PC-9 (cell line): ENCODE data around the gene TTC39A. TPM values are rescaled to one million over a fixed set of nuclear protein-coding genes. Genes with fewer than 3 reads are reported as not detected.

ENCODE experiments used
- BruUV-seq: library from RNA; stranded (reverse); fragments of 400-500 nt; replicated peaks from 2 replicates; lab custom pipeline; 2021; lab: Mats Ljungman, UMichigan
- CTCF ChIA-PET: fragments of 300-600 bp; sonication (Branson Sonifier 250); formaldehyde crosslinking; loops from one replicate; lab custom pipeline; 2022; ENCODE audit warnings: antibody characterized with exemption; lab: Charles Lee
- POLR2A ChIA-PET: fragments of 300-600 bp; sonication (Branson Sonifier 250); formaldehyde crosslinking; loops from one replicate; lab custom pipeline; 2022; ENCODE audit warnings: antibody characterized with exemption; ENCODE audit not compliant: unreplicated experiment; lab: Charles Lee
- DNase-seq, 2 experiments: peaks; one replicate each; pipeline versions ENCODE4 v3.0.0 to v3.0.0-alpha.2; 2015 to 2022; ENCODE audit warnings: mixed read lengths in 1 of 2
- H2AFZ ChIP-seq: fragments of 200-600 bp; sonication (generic); 2 replicates; pipeline ENCODE4 v1.8.1; 2017; ENCODE audit warnings: antibody characterized with exemption
- H3F3A ChIP-seq: fragments of 200-600 bp; sonication (generic); 2 replicates; pipeline ENCODE4 v1.8.1; 2017; ENCODE audit warnings: antibody characterized with exemption, mild to moderate bottlenecking, low read depth; ENCODE audit not compliant: insufficient read depth
- H3K27ac ChIP-seq: fragments of 200-600 bp; sonication (generic); 2 replicates; pipeline ENCODE4 v1.6.1; 2016; ENCODE audit warnings: mixed run types
- H3K27me3 ChIP-seq: fragments of 200-600 bp; sonication (generic); 2 replicates; pipeline ENCODE4 v1.6.1; 2016; ENCODE audit warnings: low read depth, mixed run types; ENCODE audit not compliant: insufficient read depth
- H3K36me3 ChIP-seq: fragments of 200-600 bp; sonication (generic); 2 replicates; pipeline ENCODE4 v1.6.1; 2016; ENCODE audit warnings: low read depth, mixed run types
- H3K4me1 ChIP-seq: fragments of 200-600 bp; sonication (generic); replicated peaks from 2 replicates; pipeline ENCODE4 v1.6.1; 2016; ENCODE audit warnings: mixed run types; ENCODE audit not compliant: insufficient read depth
- H3K4me2 ChIP-seq: fragments of 200-600 bp; sonication (generic); 2 replicates; pipeline ENCODE4 v1.6.1; 2017; ENCODE audit warnings: mixed run types
- H3K4me3 ChIP-seq: fragments of 200-600 bp; sonication (generic); 2 replicates; pipeline ENCODE4 v1.6.1; 2016; ENCODE audit warnings: mixed run types
- H3K79me2 ChIP-seq: fragments of 200-600 bp; sonication (generic); 2 replicates; pipeline ENCODE4 v1.6.1; 2017; ENCODE audit warnings: low read depth, mixed run types
- H3K9me2 ChIP-seq: fragments of 200-600 bp; sonication (generic); 2 replicates; pipeline ENCODE4 v1.8.1; 2017; ENCODE audit warnings: mild to moderate bottlenecking; ENCODE audit not compliant: insufficient read depth
- H3K9me3 ChIP-seq: fragments of 200-600 bp; sonication (generic); 2 replicates; pipeline ENCODE4 v1.8.1; 2016; ENCODE audit warnings: low read depth; ENCODE audit not compliant: insufficient read depth
- H4K20me1 ChIP-seq: fragments of 200-600 bp; sonication (generic); 2 replicates; pipeline ENCODE4 v1.8.1; 2017; ENCODE audit not compliant: insufficient read depth
- EZH2 ChIP-seq: fragments of 200-600 bp; sonication (generic); IDR thresholded peaks from 2 replicates; pipeline ENCODE4 v1.8.0; 2017; ENCODE audit warnings: antibody characterized with exemption, low read depth
- intact Hi-C: fragments of 100-400 bp; cut with micrococcal nuclease; formaldehyde crosslinking; loops from one replicate; pipeline ENCODE4 v1.10.0; 2022; ENCODE audit not compliant: unreplicated experiment
- total RNA-seq: library from RNA; stranded (reverse); gene quantifications from 2 replicates; pipeline ENCODE4 v1.2.3, GENCODE V29; 2021
- TF ChIP-seq, protein P1 (sequence below): fragments of 200-600 bp; sonication (generic); conservative IDR thresholded peaks from 2 replicates; pipeline ENCODE4 v1.6.1; 2017; ENCODE audit warnings: mixed run types, antibody characterized with exemption, mild to moderate bottlenecking, moderate library complexity

TTC39A gene
- total RNA-seq, 1 experiment from 2014 or later: 7.3 TPM

DNA sequence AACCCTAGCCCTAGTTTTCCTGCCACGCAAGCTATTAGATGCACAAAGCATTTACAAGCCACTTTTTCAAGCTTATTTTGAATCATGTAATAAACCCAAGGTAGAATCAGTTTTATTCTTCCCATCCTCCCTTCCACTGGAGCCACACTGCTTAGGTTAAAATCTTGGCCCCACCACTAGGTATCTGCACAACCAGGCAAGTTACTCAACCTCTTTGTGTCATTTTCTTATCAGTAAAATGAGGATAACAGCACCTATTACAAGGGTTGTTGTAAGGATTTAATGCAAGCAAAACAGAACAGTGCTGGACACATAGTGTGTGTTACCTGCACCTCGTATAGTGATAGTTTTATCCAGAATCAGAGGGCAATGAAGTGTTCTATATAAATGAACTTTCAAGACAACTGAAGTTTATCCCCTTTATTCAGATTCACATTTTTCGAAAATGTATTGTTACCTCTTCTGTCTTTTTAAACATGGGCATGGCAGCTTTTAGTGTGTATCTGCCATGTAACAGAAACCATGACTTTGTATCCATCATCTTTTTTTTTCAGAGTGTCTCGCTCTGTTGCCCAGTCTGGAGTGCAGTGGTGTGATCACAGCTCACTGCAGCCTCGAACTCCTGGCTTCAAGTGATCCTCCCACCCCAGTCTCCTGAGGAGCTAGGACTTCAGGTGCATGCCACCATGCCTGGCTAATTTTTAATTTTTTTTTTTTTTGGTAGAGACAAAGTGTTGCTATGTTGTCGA, 17.2 kb upstream of the TTC39A start:
- Histone ChIP-seq H3K4me3 (no peak overlapping the region), H3K27ac (no peak overlapping the region), H3K9me3 (no peaks in the 10 kb centered on the region), H3F3A (peaks cover 24% of the 10 kb centered on the region; the same call in 1 of the 2 replicates), H3K79me2 (no peaks in the 10 kb centered on the region), H4K20me1 (no peaks in the 10 kb centered on the region), H3K9me2 (no peaks in the 10 kb centered on the region), H3K4me1 (peaks cover 14% of the 10 kb centered on the region; the same call in 1 of the 2 replicates), H3K27me3 (no peaks in the 10 kb centered on the region), H3K4me2 (no peak overlapping the region), H2AFZ (no peak overlapping the region), H3K36me3 (no peaks in the 10 kb centered on the region)
- ChIA-PET CTCF (no interaction called here), POLR2A (interaction anchor here (0.6 kb wide), 1 partner anchor 37 kb away, joined by 4 read pairs; no protein-coding TSS in a partner anchor)
- no TSS peak for BruUV-seq
- intact Hi-C loops: no loop called here
- no peak for TF ChIP-seq EZH2
- TF ChIP-seq, protein P1, sequence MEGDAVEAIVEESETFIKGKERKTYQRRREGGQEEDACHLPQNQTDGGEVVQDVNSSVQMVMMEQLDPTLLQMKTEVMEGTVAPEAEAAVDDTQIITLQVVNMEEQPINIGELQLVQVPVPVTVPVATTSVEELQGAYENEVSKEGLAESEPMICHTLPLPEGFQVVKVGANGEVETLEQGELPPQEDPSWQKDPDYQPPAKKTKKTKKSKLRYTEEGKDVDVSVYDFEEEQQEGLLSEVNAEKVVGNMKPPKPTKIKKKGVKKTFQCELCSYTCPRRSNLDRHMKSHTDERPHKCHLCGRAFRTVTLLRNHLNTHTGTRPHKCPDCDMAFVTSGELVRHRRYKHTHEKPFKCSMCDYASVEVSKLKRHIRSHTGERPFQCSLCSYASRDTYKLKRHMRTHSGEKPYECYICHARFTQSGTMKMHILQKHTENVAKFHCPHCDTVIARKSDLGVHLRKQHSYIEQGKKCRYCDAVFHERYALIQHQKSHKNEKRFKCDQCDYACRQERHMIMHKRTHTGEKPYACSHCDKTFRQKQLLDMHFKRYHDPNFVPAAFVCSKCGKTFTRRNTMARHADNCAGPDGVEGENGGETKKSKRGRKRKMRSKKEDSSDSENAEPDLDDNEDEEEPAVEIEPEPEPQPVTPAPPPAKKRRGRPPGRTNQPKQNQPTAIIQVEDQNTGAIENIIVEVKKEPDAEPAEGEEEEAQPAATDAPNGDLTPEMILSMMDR: no peak
- no peak for DNase-seq

DNA sequence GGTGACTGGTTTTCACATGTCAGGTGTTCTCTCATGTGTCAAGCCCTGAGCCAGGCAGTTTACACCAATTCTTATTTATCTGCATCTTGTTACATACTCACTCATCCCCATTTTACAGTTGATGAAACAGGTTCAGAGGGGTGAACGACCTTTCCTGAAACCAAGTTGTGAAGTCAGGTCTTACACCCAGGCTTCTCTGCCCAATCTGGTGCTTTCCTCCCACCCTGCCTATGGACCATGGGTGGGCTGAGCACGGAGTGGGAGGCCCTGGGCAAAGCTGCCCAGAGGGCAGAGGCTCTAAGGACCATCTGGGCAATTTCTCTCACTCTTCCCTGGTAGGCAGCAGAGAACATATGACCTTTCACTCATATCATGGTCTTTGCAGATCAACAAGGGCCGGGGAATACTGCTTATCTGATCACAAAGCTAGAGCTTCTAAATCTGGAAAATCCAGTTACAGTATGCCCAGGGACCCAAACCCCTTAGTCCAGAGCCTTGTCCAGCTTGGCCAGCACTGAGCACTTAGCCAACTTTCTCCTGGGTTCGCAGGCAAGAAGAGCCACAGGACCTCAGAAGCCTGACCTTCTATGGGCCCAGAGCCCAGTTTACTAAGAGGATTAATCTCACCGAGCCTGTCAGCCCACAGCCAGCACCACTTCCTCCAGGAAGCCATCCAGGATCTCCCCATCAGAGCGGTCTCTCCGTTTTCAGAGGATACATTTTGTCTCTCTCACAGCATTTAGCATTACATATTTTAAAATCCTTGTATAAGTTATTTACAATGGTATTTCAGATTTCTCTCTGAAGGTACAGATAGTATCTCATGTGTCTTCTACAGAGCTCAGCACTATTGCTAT, 16.0 kb upstream of the TTC39A start:
- Histone ChIP-seq H3K4me2 (0 out of 2 replicates have a peak overlapping the region, but pooled peaks have one; percentile 11), H3K36me3 (no peaks in the 10 kb centered on the region), H3K27ac (no peak overlapping the region), H3K27me3 (no peaks in the 10 kb centered on the region), H3K79me2 (no peaks in the 10 kb centered on the region), H3K4me1 (peaks cover 14% of the 10 kb centered on the region; the same call in 1 of the 2 replicates), H3K9me2 (no peaks in the 10 kb centered on the region), H3K9me3 (no peaks in the 10 kb centered on the region), H4K20me1 (no peaks in the 10 kb centered on the region), H3F3A (peaks cover 24% of the 10 kb centered on the region; the same call in 1 of the 2 replicates), H2AFZ (no peak overlapping the region), H3K4me3 (no peak overlapping the region)
- BruUV-seq: no TSS peak
- TF ChIP-seq, protein P1: no peak
- TF ChIP-seq EZH2: no peak
- intact Hi-C loops: no loop called here
- no peak for DNase-seq
- POLR2A ChIA-PET: no interaction called here
- CTCF ChIA-PET: no interaction called here

DNA sequence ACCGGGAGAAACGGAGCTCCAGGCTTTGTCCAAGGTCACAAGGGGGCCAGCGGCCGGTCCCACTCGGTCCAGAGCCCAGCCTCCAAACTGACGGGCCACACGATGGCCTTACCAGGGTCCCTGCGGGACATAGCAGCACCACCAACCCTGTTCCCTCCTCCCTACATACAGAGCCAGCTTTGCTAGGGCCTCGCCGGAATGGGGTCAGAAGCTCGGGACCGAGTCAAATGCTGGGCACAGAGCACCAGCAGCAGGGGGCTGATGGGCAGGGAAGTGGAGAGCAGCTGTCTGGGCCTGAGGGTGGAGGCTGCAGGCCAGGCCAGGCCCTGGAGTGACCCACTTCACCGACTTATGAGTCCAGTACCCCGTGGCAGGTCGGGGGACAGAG, 14.9 kb upstream of the TTC39A start:
- no peak overlapping the region for H3K4me2 ChIP-seq
- no peaks in the 10 kb centered on the region for H3K27me3 ChIP-seq
- peaks cover 24% of the 10 kb centered on the region; the same call in 1 of the 2 replicates for H3F3A ChIP-seq
- H3K4me1 ChIP-seq: peaks cover 14% of the 10 kb centered on the region; the same call in 1 of the 2 replicates
- no peak overlapping the region for H3K27ac ChIP-seq
- H2AFZ ChIP-seq: no peak overlapping the region
- no peaks in the 10 kb centered on the region for H3K79me2 ChIP-seq
- no peaks in the 10 kb centered on the region for H3K9me2 ChIP-seq
- intact Hi-C loops: no loop called here
- H4K20me1 ChIP-seq: no peaks in the 10 kb centered on the region
- no peak overlapping the region for H3K4me3 ChIP-seq
- POLR2A ChIA-PET: no interaction called here
- no peaks in the 10 kb centered on the region for H3K9me3 ChIP-seq
- no peaks in the 10 kb centered on the region for H3K36me3 ChIP-seq
- TF ChIP-seq EZH2: no peak
- TF ChIP-seq, protein P1: no peak
- no peak for DNase-seq
- CTCF ChIA-PET: interaction anchor here (0.6 kb wide), 1 partner anchor 223 kb away, joined by 3 read pairs; no protein-coding TSS in a partner anchor
- no TSS peak for BruUV-seq
